SH-SY5Y (cell line): ENCODE measurements around the gene ZNF135.

Experiments used
- GATA2 ChIP-seq: IDR thresholded peaks from 2 replicates; pipeline ENCODE4 v1.6.1; 2011; ENCODE audit warnings: mild to moderate bottlenecking, low read depth, low read length
- GATA3 ChIP-seq: IDR thresholded peaks from 2 replicates; pipeline ENCODE4 v1.6.1; 2011; ENCODE audit warnings: low read depth, mild to moderate bottlenecking, low read length, moderate library complexity

GRCh38 chr19:58047672-58048071, 11.4 kb upstream of the ZNF135 start:
- no peak for TF ChIP-seq GATA3
- no peak for TF ChIP-seq GATA2
